ENCODE results near the gene HID1. TPM values are rescaled to one million over a fixed set of nuclear protein-coding genes. Genes with fewer than 3 reads are reported as not detected.
A peak's percentile ranks its signal among the peaks of the same experiment; 100 is the strongest.

HID1 gene
- total RNA-seq, 1 experiment from 2014 or later = 43.8 TPM

DNA sequence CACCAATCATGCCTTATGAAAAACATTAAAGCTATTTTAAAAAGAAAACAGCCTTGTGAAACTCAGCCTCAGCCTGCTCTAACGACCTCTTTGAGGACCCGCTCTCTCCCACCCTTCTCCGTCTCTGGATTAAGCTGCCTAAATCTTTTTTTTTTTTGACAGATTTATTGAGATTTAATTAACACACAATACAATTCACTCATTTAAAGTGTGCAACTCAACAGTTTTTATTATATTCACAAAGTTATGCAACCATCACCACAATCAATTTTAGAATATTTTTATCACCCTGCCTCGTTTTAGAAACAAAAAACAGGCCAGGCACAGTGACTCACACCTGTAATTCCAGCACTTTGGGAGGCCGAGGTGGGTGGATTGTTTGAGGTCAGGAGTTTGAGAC lies 23.3 kb upstream of the HID1 start:
- no peak overlapping the region for H3K9ac ChIP-seq (ENCODE audit: low read length)
- no TSS peak for BruUV-seq (replicated peaks)
- H4K20me1 ChIP-seq (ENCODE audit: insufficient read depth) = no peaks in the 10 kb centered on the region
- ChIA-PET POLR2A (interaction anchor here (1.0 kb wide), 1 partner anchor 17 kb away, joined by 3 read pairs; no protein-coding TSS in a partner anchor), CTCF (interaction anchor here (1.6 kb wide), 1 partner anchor 16 kb away, joined by 6 read pairs; the partner anchor contains the start of gene MRPL58), RAD21 (ENCODE audit: low non-redundant PET in 1 of 2, low total read pairs in 2 of 2, uncharacterized antibody in 2 of 2, unreplicated experiment in 2 of 2) (no interaction called here)
- H3K9me2 ChIP-seq (ENCODE audit: insufficient read depth) = no peaks in the 10 kb centered on the region
- H3K4me2 ChIP-seq (ENCODE audit: low read length) = peak overlapping the region; percentile 0; the same call in 1 of the 2 replicates
- H3K36me3 ChIP-seq (ENCODE audit: control insufficient read depth in 1 of 2, insufficient read depth in 2 of 2, low read length in 2 of 2) = peaks cover 2 to 3% of the 10 kb centered on the region in 2 experiments; a peak in 1 of 4 replicates
- H3K27ac ChIP-seq (ENCODE audit: low read depth, low read length) = no peak overlapping the region
- H3K4me3 ChIP-seq (replicated peaks in 1 of 2; ENCODE audit: low read depth in 1 of 2, low read length in 2 of 2) = no peak overlapping the region
- no peak for DNase-seq (ENCODE audit: low read depth, low spot score)
- no peaks in the 10 kb centered on the region for H3K27me3 ChIP-seq (ENCODE audit: insufficient read depth, low read length)
- ATAC-seq = no peak
- intact Hi-C loops (cut with micrococcal nuclease) = no loop called here
- no peak overlapping the region for H2AFZ ChIP-seq (ENCODE audit: low read depth, low read length, poor library complexity, severe bottlenecking)
- TF ChIP-seq ZNF274 (IDR thresholded peaks at IDR 0.05; ENCODE audit: low read depth, low read length) = no peak
- no peak for TF ChIP-seq CEBPB (IDR thresholded peaks at IDR 0.05; ENCODE audit: low read depth)
- no peak for TF ChIP-seq ELF1 (IDR thresholded peaks at IDR 0.05; ENCODE audit: borderline replicate concordance, low read depth)
- no peak for TF ChIP-seq CBX3 (IDR thresholded peaks at IDR 0.05; ENCODE audit: low read depth)
- TF ChIP-seq JUND (IDR thresholded peaks at IDR 0.05) = no peak
- no peak for TF ChIP-seq SRF (IDR thresholded peaks at IDR 0.05; ENCODE audit: low read depth)
- TF ChIP-seq SIN3A (IDR thresholded peaks at IDR 0.05; ENCODE audit: low read depth) = no peak
- no peak for TF ChIP-seq ZFX (IDR thresholded peaks at IDR 0.05)
- H3K4me1 ChIP-seq (ENCODE audit: control insufficient read depth in 1 of 2, insufficient read depth in 2 of 2, low read length in 2 of 2) = peaks cover 16 to 28% of the 10 kb centered on the region in 2 experiments
- no peaks in the 10 kb centered on the region for H3K9me3 ChIP-seq (ENCODE audit: control insufficient read depth in 1 of 2, insufficient read depth in 1 of 2, low read depth in 1 of 2, low read length in 2 of 2)
- H3K79me2 ChIP-seq (ENCODE audit: insufficient read depth, low read length) = peaks cover 14% of the 10 kb centered on the region; the same call in 1 of the 2 replicates

- intact Hi-C loops (cut with micrococcal nuclease) = no loop called here
- POLR2A ChIA-PET = no interaction called here
- Histone ChIP-seq H3K9ac (ENCODE audit: low read length) (no peak overlapping the region), H3K27ac (ENCODE audit: low read depth, low read length) (no peak overlapping the region), H4K20me1 (ENCODE audit: insufficient read depth) (no peaks in the 10 kb centered on the region), H3K4me3 (replicated peaks in 1 of 2; ENCODE audit: low read depth in 1 of 2, low read length in 2 of 2) (no peak overlapping the region), H3K4me1 (ENCODE audit: control insufficient read depth in 1 of 2, insufficient read depth in 2 of 2, low read length in 2 of 2) (peaks cover 29 to 41% of the 10 kb centered on the region in 2 experiments), H2AFZ (ENCODE audit: low read depth, low read length, poor library complexity, severe bottlenecking) (no peak overlapping the region), H3K9me3 (ENCODE audit: control insufficient read depth in 1 of 2, insufficient read depth in 1 of 2, low read depth in 1 of 2, low read length in 2 of 2) (no peaks in the 10 kb centered on the region), H3K27me3 (ENCODE audit: insufficient read depth, low read length) (no peaks in the 10 kb centered on the region), H3K79me2 (ENCODE audit: insufficient read depth, low read length) (peaks cover 20% of the 10 kb centered on the region; the same call in 1 of the 2 replicates), H3K36me3 (ENCODE audit: control insufficient read depth in 1 of 2, insufficient read depth in 2 of 2, low read length in 2 of 2) (peaks cover 2 to 3% of the 10 kb centered on the region in 2 experiments; a peak in 1 of 4 replicates), H3K4me2 (ENCODE audit: low read length) (no peak overlapping the region), H3K9me2 (ENCODE audit: insufficient read depth) (no peaks in the 10 kb centered on the region)
- ATAC-seq (no peak), DNase-seq (ENCODE audit: low read depth, low spot score) (no peak)
- RAD21 ChIA-PET (ENCODE audit: low non-redundant PET in 1 of 2, low total read pairs in 2 of 2, uncharacterized antibody in 2 of 2, unreplicated experiment in 2 of 2) = no interaction called here
- CTCF ChIA-PET = interaction anchor here (1.6 to 4.0 kb wide), 2 partner anchors 18 to 33 kb away, joined by 6 to 16 read pairs; partner anchors contain the start of gene MRPL58
- BruUV-seq (replicated peaks) = no TSS peak
- TF ChIP-seq ZFX (IDR thresholded peaks at IDR 0.05) (no peak), YY1 (IDR thresholded peaks at IDR 0.05; ENCODE audit: extremely low read depth, insufficient replicate concordance, low read depth, low read length) (no peak), ZNF274 (IDR thresholded peaks at IDR 0.05; ENCODE audit: low read depth, low read length) (no peak), JUND (IDR thresholded peaks at IDR 0.05) (no peak), SP1 (IDR thresholded peaks at IDR 0.05; ENCODE audit: low read depth) (no peak), FOSL1 (IDR thresholded peaks at IDR 0.05; ENCODE audit: low read depth) (no peak), SIN3A (IDR thresholded peaks at IDR 0.05; ENCODE audit: low read depth) (no peak), POLR2AphosphoS5 (IDR thresholded peaks at IDR 0.05; ENCODE audit: low read depth, low read length) (no peak), SRF (IDR thresholded peaks at IDR 0.05; ENCODE audit: low read depth) (no peak), POLR2A (IDR thresholded peaks at IDR 0.05; ENCODE audit: borderline replicate concordance, extremely low read depth, insufficient read depth, insufficient read length) (no peak), CBX3 (IDR thresholded peaks at IDR 0.05; ENCODE audit: low read depth) (no peak)
- TF ChIP-seq, protein P1, sequence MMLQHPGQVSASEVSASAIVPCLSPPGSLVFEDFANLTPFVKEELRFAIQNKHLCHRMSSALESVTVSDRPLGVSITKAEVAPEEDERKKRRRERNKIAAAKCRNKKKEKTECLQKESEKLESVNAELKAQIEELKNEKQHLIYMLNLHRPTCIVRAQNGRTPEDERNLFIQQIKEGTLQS (IDR thresholded peaks at IDR 0.05) = no peak
- TF ChIP-seq, protein P2, sequence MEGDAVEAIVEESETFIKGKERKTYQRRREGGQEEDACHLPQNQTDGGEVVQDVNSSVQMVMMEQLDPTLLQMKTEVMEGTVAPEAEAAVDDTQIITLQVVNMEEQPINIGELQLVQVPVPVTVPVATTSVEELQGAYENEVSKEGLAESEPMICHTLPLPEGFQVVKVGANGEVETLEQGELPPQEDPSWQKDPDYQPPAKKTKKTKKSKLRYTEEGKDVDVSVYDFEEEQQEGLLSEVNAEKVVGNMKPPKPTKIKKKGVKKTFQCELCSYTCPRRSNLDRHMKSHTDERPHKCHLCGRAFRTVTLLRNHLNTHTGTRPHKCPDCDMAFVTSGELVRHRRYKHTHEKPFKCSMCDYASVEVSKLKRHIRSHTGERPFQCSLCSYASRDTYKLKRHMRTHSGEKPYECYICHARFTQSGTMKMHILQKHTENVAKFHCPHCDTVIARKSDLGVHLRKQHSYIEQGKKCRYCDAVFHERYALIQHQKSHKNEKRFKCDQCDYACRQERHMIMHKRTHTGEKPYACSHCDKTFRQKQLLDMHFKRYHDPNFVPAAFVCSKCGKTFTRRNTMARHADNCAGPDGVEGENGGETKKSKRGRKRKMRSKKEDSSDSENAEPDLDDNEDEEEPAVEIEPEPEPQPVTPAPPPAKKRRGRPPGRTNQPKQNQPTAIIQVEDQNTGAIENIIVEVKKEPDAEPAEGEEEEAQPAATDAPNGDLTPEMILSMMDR (IDR thresholded peaks at IDR 0.05 in 2 of 3, conservative IDR thresholded peaks at IDR 0.05 in 1 of 3; ENCODE audit: borderline replicate concordance in 1 of 3, insufficient read depth in 1 of 3, low read depth in 2 of 3, low read length in 2 of 3) = no peak
- TF ChIP-seq, protein P3, sequence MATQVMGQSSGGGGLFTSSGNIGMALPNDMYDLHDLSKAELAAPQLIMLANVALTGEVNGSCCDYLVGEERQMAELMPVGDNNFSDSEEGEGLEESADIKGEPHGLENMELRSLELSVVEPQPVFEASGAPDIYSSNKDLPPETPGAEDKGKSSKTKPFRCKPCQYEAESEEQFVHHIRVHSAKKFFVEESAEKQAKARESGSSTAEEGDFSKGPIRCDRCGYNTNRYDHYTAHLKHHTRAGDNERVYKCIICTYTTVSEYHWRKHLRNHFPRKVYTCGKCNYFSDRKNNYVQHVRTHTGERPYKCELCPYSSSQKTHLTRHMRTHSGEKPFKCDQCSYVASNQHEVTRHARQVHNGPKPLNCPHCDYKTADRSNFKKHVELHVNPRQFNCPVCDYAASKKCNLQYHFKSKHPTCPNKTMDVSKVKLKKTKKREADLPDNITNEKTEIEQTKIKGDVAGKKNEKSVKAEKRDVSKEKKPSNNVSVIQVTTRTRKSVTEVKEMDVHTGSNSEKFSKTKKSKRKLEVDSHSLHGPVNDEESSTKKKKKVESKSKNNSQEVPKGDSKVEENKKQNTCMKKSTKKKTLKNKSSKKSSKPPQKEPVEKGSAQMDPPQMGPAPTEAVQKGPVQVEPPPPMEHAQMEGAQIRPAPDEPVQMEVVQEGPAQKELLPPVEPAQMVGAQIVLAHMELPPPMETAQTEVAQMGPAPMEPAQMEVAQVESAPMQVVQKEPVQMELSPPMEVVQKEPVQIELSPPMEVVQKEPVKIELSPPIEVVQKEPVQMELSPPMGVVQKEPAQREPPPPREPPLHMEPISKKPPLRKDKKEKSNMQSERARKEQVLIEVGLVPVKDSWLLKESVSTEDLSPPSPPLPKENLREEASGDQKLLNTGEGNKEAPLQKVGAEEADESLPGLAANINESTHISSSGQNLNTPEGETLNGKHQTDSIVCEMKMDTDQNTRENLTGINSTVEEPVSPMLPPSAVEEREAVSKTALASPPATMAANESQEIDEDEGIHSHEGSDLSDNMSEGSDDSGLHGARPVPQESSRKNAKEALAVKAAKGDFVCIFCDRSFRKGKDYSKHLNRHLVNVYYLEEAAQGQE (IDR thresholded peaks at IDR 0.05; ENCODE audit: low read depth) = no peak
Measured at GRCh38 chr17:74994440-74994839, 21.9 kb upstream of the HID1 start.
